ENCODE data around the gene KIF1B.

- TF ChIP-seq CTCF (IDR thresholded peaks at IDR 0.05) (no peak), POLR2A (IDR thresholded peaks at IDR 0.05) (no peak), EP300 (IDR thresholded peaks at IDR 0.05) (no peak)
Measured at GRCh38 chr1:10212476-10212875, 2.1 kb downstream of the KIF1B start.
